ENCODE data around the gene DCPS.
A peak's percentile ranks its signal among the peaks of the same experiment; 100 is the strongest.
"Not testable (repeated sequence)": the region's sequence is repeated elsewhere in the genome, so short reads cannot be mapped to it uniquely, and the experiment has no call there.

DCPS gene

DNA sequence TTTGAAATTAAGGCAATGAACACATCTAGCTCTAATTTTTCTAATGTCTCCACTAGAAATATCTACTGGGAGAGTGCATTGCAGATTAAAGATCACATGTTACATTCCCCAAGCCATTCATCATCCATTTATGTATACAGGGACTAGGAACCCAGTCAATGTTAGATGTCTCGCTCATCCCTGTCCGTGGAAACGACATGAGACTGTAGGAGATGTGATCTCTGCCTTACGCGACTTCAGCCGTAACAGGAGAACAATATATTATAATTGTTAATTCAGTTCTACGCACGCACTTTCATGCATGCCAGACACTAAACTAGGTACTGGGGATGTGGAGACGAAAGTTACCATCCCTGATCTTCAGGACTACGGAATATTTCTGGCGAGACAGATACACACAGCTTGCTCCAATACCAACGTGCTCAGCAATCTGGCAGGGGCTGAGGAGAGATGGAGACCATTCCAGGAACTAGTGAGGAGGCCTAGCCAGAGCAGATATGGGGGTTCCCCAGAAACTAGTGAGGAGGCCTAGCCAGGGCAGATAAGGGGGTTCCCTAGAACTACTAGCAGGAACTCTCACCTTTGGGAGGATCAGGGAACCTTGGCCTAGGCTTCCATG is 706 bp downstream of the DCPS start:
- Histone ChIP-seq H3K9ac (ENCODE audit: low read length) (peak overlapping the region; percentile 50), H3K36me3 (ENCODE audit: control insufficient read depth, insufficient read depth, low read length) (peaks cover 1% of the 10 kb centered on the region), H3K27me3 (ENCODE audit: control insufficient read depth, insufficient read depth, low read length) (no peaks in the 10 kb centered on the region), H3K4me3 (ENCODE audit: low read length) (peak overlapping the region; percentile 83), H3K4me1 (ENCODE audit: control insufficient read depth, insufficient read depth, low read length) (peaks cover 5% of the 10 kb centered on the region), H3K27ac (ENCODE audit: low read depth, low read length) (peak overlapping the region; percentile 88)

DNA sequence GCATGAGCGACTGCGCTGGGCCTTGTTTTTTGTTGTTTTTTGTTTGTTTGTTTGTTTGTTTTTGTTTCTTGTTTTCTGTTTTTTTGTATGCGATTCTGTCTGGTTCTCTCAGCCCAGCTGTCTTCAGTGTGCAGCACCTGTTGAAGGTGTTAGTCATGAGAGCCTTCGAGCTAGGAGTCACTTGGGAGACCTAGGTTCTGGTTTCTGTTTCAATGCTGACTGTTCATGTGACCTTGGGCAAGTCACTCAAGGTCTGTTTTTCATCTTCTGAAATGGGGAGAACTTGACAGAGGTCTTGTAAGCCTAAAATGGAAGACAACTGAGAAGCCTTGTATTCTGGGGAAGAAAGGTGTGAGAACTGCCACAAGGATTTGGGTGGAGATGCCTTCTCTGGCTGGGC is 1.8 kb downstream of the DCPS start:
- Histone ChIP-seq H3K27me3 (ENCODE audit: control insufficient read depth, insufficient read depth, low read length) (no peaks in the 10 kb centered on the region), H3K4me3 (ENCODE audit: low read length) (no peak overlapping the region), H3K27ac (ENCODE audit: low read depth, low read length) (no peak overlapping the region), H3K9ac (ENCODE audit: low read length) (no peak overlapping the region), H3K4me1 (ENCODE audit: control insufficient read depth, insufficient read depth, low read length) (peaks cover 7% of the 10 kb centered on the region), H3K36me3 (ENCODE audit: control insufficient read depth, insufficient read depth, low read length) (peaks cover 5% of the 10 kb centered on the region)

- Histone ChIP-seq H3K4me1 (ENCODE audit: control insufficient read depth, insufficient read depth, low read length) (peaks cover 8% of the 10 kb centered on the region), H3K27ac (ENCODE audit: low read depth, low read length) (no peak overlapping the region), H3K9ac (ENCODE audit: low read length) (no peak overlapping the region), H3K36me3 (ENCODE audit: control insufficient read depth, insufficient read depth, low read length) (peaks cover 5% of the 10 kb centered on the region), H3K27me3 (ENCODE audit: control insufficient read depth, insufficient read depth, low read length) (no peaks in the 10 kb centered on the region), H3K4me3 (ENCODE audit: low read length) (no peak overlapping the region)
Observed at GRCh38 chr11:126307706-126308105, 3.8 kb downstream of the DCPS start.

GRCh38 chr11:126308271-126308671 is 4.4 kb downstream of the DCPS start:
- Histone ChIP-seq H3K36me3 (ENCODE audit: control insufficient read depth, insufficient read depth, low read length) (peaks cover 5% of the 10 kb centered on the region), H3K4me1 (ENCODE audit: control insufficient read depth, insufficient read depth, low read length) (peaks cover 8% of the 10 kb centered on the region), H3K9ac (ENCODE audit: low read length) (no peak overlapping the region), H3K27ac (ENCODE audit: low read depth, low read length) (no peak overlapping the region), H3K27me3 (ENCODE audit: control insufficient read depth, insufficient read depth, low read length) (no peaks in the 10 kb centered on the region), H3K4me3 (ENCODE audit: low read length) (no peak overlapping the region)

GRCh38 chr11:126308771-126309170 is 4.9 kb downstream of the DCPS start:
- H3K36me3 ChIP-seq (ENCODE audit: control insufficient read depth, insufficient read depth, low read length); H3K9ac ChIP-seq (ENCODE audit: low read length); H3K27me3 ChIP-seq (ENCODE audit: control insufficient read depth, insufficient read depth, low read length); H3K27ac ChIP-seq (ENCODE audit: low read depth, low read length); H3K4me3 ChIP-seq (ENCODE audit: low read length); H3K4me1 ChIP-seq (ENCODE audit: control insufficient read depth, insufficient read depth, low read length): not testable (repeated sequence)

DNA sequence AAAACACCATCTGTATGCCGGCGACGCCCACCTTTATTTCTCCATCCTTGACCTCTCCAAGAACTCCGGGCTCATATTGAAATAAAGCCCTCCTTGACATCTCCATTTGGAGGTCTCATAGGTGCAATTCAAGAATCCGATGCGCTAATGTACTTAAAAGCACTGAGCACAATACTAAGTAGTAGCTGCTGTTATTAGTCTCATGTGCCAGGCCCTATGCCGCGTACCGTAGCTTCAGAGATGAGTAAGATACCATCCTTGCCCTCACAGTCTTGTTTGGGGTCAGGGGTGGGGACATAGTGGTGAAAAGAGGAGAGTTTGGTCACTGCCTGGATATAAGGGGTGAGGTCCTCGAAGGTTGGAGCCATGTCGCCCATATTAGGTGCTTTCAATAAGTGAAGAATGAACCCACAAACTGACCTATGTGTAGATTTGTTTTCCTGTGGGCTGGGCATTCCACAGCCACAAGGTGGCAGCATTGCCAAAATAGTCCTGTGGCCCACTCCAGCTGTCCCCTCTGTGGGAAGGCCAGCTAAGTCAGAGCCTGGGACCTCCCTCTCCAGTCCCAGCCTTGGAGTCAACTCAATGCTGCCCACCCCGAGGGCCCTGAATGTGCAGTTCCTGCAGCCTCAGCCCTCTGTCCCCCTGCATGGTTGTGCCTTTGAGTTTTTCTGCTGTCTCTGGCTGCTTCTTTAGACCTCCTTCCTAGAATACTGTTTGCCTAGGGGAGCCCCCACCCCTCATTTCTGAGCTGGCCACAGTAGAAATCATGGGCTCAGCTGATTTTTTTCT is 6.5 kb downstream of the DCPS start:
- H3K27me3 ChIP-seq (ENCODE audit: control insufficient read depth, insufficient read depth, low read length), result no peaks in the 10 kb centered on the region
- peaks cover 2% of the 10 kb centered on the region for H3K4me1 ChIP-seq (ENCODE audit: control insufficient read depth, insufficient read depth, low read length)
- H3K36me3 ChIP-seq (ENCODE audit: control insufficient read depth, insufficient read depth, low read length), result peaks cover 5% of the 10 kb centered on the region
- peak overlapping the region; percentile 19 for H3K4me3 ChIP-seq (ENCODE audit: low read length)
- no peak overlapping the region for H3K27ac ChIP-seq (ENCODE audit: low read depth, low read length)
- no peak overlapping the region for H3K9ac ChIP-seq (ENCODE audit: low read length)

DNA sequence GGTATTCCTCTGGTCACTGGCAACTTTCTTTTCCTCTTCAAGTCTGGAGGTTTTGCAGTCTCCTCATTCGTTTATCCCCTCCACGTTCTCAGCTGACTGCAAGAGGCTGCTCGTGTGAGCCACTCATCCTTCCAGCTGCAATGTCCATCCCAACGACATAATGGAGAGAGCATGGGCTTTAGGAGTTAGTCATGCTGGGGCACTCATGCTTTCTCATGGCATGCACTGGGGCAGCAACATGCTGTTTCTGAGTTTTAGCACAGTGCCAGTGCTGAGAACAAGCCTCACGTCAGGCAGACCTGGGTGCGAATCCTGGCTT is 7.1 kb downstream of the DCPS start:
- no peaks in the 10 kb centered on the region for H3K27me3 ChIP-seq (ENCODE audit: control insufficient read depth, insufficient read depth, low read length)
- peaks cover 5% of the 10 kb centered on the region for H3K36me3 ChIP-seq (ENCODE audit: control insufficient read depth, insufficient read depth, low read length)
- H3K9ac ChIP-seq (ENCODE audit: low read length), result no peak overlapping the region
- no peak overlapping the region for H3K27ac ChIP-seq (ENCODE audit: low read depth, low read length)
- H3K4me3 ChIP-seq (ENCODE audit: low read length), result peak overlapping the region; percentile 19
- H3K4me1 ChIP-seq (ENCODE audit: control insufficient read depth, insufficient read depth, low read length), result peaks cover 2% of the 10 kb centered on the region

DNA sequence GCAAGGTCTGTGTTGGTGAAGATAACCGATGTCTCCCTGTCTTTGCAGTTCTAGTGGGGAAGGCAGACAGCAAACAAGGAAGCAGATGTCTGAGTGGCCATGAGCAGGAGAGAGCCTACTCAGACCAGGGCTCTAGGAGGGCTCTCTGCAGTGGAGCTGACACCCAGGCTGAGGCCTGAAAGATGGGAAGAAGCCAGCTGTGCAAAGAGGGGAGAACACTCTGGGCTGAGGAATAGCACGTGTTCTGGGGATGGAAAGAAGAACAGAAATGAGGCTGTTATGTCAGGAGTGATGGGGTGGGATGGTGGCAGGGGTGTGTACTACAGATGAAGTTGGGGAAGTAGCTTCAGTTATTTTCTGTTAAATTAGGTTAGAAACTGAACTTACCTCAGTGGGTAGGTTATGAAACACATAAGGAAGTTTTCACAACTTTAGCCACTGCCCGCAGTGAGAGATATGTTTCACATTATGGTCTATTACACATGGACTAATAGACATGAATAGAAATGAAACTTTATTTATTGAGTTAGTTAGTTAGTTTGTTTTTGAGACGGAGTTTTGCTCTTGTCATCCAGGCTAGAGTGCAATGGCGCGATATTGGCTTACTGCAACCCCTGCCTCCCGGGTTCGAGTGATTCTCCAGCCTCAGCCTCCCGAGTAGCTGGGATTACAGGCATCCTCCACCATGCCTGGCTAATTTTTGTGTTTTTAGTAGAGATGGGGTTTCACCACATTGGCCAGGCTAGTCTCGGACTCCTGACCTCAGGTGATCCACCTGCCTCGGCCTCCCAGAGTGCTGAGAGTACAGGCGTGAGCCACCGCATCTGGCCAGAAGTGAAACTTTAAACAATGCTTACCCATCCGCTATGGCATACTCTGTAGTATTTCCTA is 7.8 kb downstream of the DCPS start:
- Histone ChIP-seq H3K4me1 (ENCODE audit: control insufficient read depth, insufficient read depth, low read length) (peaks cover 2% of the 10 kb centered on the region), H3K27me3 (ENCODE audit: control insufficient read depth, insufficient read depth, low read length) (no peaks in the 10 kb centered on the region), H3K27ac (ENCODE audit: low read depth, low read length) (no peak overlapping the region), H3K4me3 (ENCODE audit: low read length) (no peak overlapping the region), H3K9ac (ENCODE audit: low read length) (no peak overlapping the region), H3K36me3 (ENCODE audit: control insufficient read depth, insufficient read depth, low read length) (peaks cover 5% of the 10 kb centered on the region)

GRCh38 chr11:126312961-126313360 is 9.1 kb downstream of the DCPS start:
- no peak overlapping the region for H3K9ac ChIP-seq (ENCODE audit: low read length)
- peaks cover 11% of the 10 kb centered on the region for H3K4me1 ChIP-seq (ENCODE audit: control insufficient read depth, insufficient read depth, low read length)
- H3K27ac ChIP-seq (ENCODE audit: low read depth, low read length), result no peak overlapping the region
- H3K27me3 ChIP-seq (ENCODE audit: control insufficient read depth, insufficient read depth, low read length), result no peaks in the 10 kb centered on the region
- no peak overlapping the region for H3K4me3 ChIP-seq (ENCODE audit: low read length)
- peaks cover 5% of the 10 kb centered on the region for H3K36me3 ChIP-seq (ENCODE audit: control insufficient read depth, insufficient read depth, low read length)

DNA sequence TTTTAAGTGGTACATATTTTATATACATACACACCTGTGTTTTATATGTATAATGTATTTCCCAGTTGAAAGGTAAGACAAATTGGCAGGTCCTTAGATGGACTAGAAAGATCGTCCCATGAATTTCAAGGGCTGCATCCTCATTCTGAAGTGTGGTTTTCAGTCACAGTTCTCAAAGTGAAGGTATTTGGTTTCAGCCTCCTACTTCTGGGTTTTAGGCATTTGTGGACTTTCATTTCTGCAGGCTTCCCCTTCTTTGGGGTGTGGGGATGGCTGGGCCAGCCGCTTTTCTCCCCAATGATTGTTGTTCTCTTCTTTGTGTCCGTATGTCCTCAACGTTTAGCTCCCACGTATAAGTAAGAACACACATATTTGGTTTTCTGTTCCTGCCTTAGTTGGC is 10.0 kb downstream of the DCPS start:
- peaks cover 5% of the 10 kb centered on the region for H3K36me3 ChIP-seq (ENCODE audit: control insufficient read depth, insufficient read depth, low read length)
- no peaks in the 10 kb centered on the region for H3K27me3 ChIP-seq (ENCODE audit: control insufficient read depth, insufficient read depth, low read length)
- peaks cover 19% of the 10 kb centered on the region for H3K4me1 ChIP-seq (ENCODE audit: control insufficient read depth, insufficient read depth, low read length)
- no peak overlapping the region for H3K4me3 ChIP-seq (ENCODE audit: low read length)
- H3K9ac ChIP-seq (ENCODE audit: low read length), result no peak overlapping the region
- no peak overlapping the region for H3K27ac ChIP-seq (ENCODE audit: low read depth, low read length)

GRCh38 chr11:126317432-126317755 is 13.5 kb downstream of the DCPS start:
- Histone ChIP-seq H3K36me3 (ENCODE audit: control insufficient read depth, insufficient read depth, low read length) (no peaks in the 10 kb centered on the region), H3K27me3 (ENCODE audit: control insufficient read depth, insufficient read depth, low read length) (no peaks in the 10 kb centered on the region), H3K4me3 (ENCODE audit: low read length) (no peak overlapping the region), H3K9ac (ENCODE audit: low read length) (no peak overlapping the region), H3K4me1 (ENCODE audit: control insufficient read depth, insufficient read depth, low read length) (peaks cover 25% of the 10 kb centered on the region), H3K27ac (ENCODE audit: low read depth, low read length) (peak overlapping the region; percentile 81)

- Histone ChIP-seq H3K9ac (ENCODE audit: low read length) (peak overlapping the region; percentile 5), H3K4me1 (ENCODE audit: control insufficient read depth, insufficient read depth, low read length) (peaks cover 25% of the 10 kb centered on the region), H3K4me3 (ENCODE audit: low read length) (peak overlapping the region; percentile 29)
Observed at GRCh38 chr11:126317756-126318573, 14.1 kb downstream of the DCPS start.

More at GRCh38 chr11:126317756-126318573, 14.1 kb downstream of the DCPS start:
- Histone ChIP-seq H3K27ac (ENCODE audit: low read depth, low read length) (peak overlapping the region; percentile 81), H3K36me3 (ENCODE audit: control insufficient read depth, insufficient read depth, low read length) (no peaks in the 10 kb centered on the region), H3K27me3 (ENCODE audit: control insufficient read depth, insufficient read depth, low read length) (no peaks in the 10 kb centered on the region)
